Trophoblast cell (in vitro differentiated cells and primary cell): ENCODE results near the gene MKLN1.

Source experiments
- DNase-seq, 2 donors: peaks; one replicate each; pipeline ENCODE4 v3.0.0-alpha.2; 2016
- H2AFZ ChIP-seq: 2 replicates; pipeline ENCODE4 v1.6.1; 2013; ENCODE audit warnings: low read length, moderate library complexity, mild to moderate bottlenecking; ENCODE audit not compliant: insufficient read depth, poor library complexity
- H2AK5ac ChIP-seq: 2 replicates; pipeline ENCODE4 v1.6.1; 2013; ENCODE audit warnings: mild to moderate bottlenecking, low read length
- H2BK120ac ChIP-seq: 2 replicates; pipeline ENCODE4 v1.6.1; 2013; ENCODE audit warnings: low read length, mild to moderate bottlenecking, moderate library complexity; ENCODE audit not compliant: insufficient read depth, poor library complexity
- H2BK12ac ChIP-seq: 2 replicates; pipeline ENCODE4 v1.6.1; 2013; ENCODE audit warnings: mild to moderate bottlenecking, low read length, moderate library complexity
- H2BK5ac ChIP-seq: 2 replicates; pipeline ENCODE4 v1.6.1; 2013; ENCODE audit warnings: low read length, low read depth, moderate library complexity, mild to moderate bottlenecking; ENCODE audit not compliant: poor library complexity
- H3K14ac ChIP-seq: 2 replicates; pipeline ENCODE4 v1.6.1; 2013; ENCODE audit warnings: mild to moderate bottlenecking, low read length
- H3K18ac ChIP-seq: 2 replicates; pipeline ENCODE4 v1.6.1; 2013; ENCODE audit warnings: mild to moderate bottlenecking, low read length
- H3K23ac ChIP-seq: 2 replicates; pipeline ENCODE4 v1.6.1; 2013; ENCODE audit warnings: low read length
- H3K27ac ChIP-seq: 2 replicates; pipeline ENCODE4 v1.5.1; 2013; ENCODE audit warnings: low read depth, mild to moderate bottlenecking, inconsistent platforms, low read length, moderate library complexity
- H3K27me3 ChIP-seq: 2 replicates; pipeline ENCODE4 v1.6.1; 2013; ENCODE audit warnings: inconsistent platforms, mild to moderate bottlenecking, low read length, moderate library complexity; ENCODE audit not compliant: insufficient read depth
- H3K36me3 ChIP-seq, 2 experiments: 1 replicate in 1 of 2; 2 replicates in 1 of 2; pipeline ENCODE4 v1.6.1; 2013; ENCODE audit warnings: low read length in 2 of 2, mild to moderate bottlenecking in 2 of 2, moderate library complexity in 1 of 2; ENCODE audit not compliant: insufficient read depth in 2 of 2, control insufficient read depth in 1 of 2
- H3K4ac ChIP-seq: 2 replicates; pipeline ENCODE4 v1.6.1; 2013; ENCODE audit warnings: low read depth, mild to moderate bottlenecking, low read length, moderate library complexity
- H3K4me1 ChIP-seq, 2 experiments: 1 replicate in 1 of 2; 2 replicates in 1 of 2; pipeline ENCODE4 v1.6.1; 2013; ENCODE audit warnings: low read length in 2 of 2, mild to moderate bottlenecking in 2 of 2, moderate library complexity in 1 of 2; ENCODE audit not compliant: insufficient read depth in 2 of 2, control insufficient read depth in 1 of 2
- H3K4me2 ChIP-seq: 2 replicates; pipeline ENCODE4 v1.6.1; 2013; ENCODE audit warnings: inconsistent platforms, mild to moderate bottlenecking, low read length, moderate library complexity
- H3K4me3 ChIP-seq: 2 replicates; pipeline ENCODE4 v1.5.1; 2013; ENCODE audit warnings: mild to moderate bottlenecking, low read depth, low read length, inconsistent platforms
- H3K79me1 ChIP-seq: one replicate; pipeline ENCODE4 v1.6.1; 2013; ENCODE audit warnings: low read length
- H3K79me2 ChIP-seq: 2 replicates; pipeline ENCODE4 v1.6.1; 2013; ENCODE audit warnings: low read length, mild to moderate bottlenecking; ENCODE audit not compliant: control insufficient read depth, insufficient read depth, poor library complexity
- H3K9ac ChIP-seq: 2 replicates; pipeline ENCODE4 v1.6.1; 2013; ENCODE audit warnings: mild to moderate bottlenecking, low read length
- H3K9me3 ChIP-seq: 2 replicates; pipeline ENCODE4 v1.6.1; 2013; ENCODE audit warnings: low read depth, mild to moderate bottlenecking, control low read depth, inconsistent platforms, low read length; ENCODE audit not compliant: insufficient read depth
- H4K12ac ChIP-seq: 2 replicates; pipeline ENCODE4 v1.6.1; 2013; ENCODE audit warnings: low read depth, mild to moderate bottlenecking, low read length, moderate library complexity
- H4K8ac ChIP-seq: 2 replicates; pipeline ENCODE4 v1.6.1; 2013; ENCODE audit warnings: low read depth, mild to moderate bottlenecking, low read length, moderate library complexity
- H4K91ac ChIP-seq: one replicate; pipeline ENCODE4 v1.6.1; 2013; ENCODE audit warnings: low read depth, mild to moderate bottlenecking, low read length, moderate library complexity
- WGBS: extraction: QIAGEN DNeasy Blood & Tissue Kit; methylation state at CpG from one replicate; pipeline ENCODE4 v1.1.7; 2013; ENCODE audit warnings: missing lambda C conversion rate; ENCODE audit not compliant: insufficient read length, insufficient coverage; ENCODE audit errors: extremely low coverage; 5-methylcytosine and 5-hydroxymethylcytosine counted together

MKLN1 gene

GRCh38 chr7:131498237-131498885 lies 170.7 kb downstream of the MKLN1 start:
- Histone ChIP-seq H3K4ac (no peak overlapping the region), H3K18ac (no peak overlapping the region), H4K91ac (no peak overlapping the region), H3K27me3 (no peaks in the 10 kb centered on the region), H3K4me1 (no peaks in the 10 kb centered on the region), H3K36me3 (peaks cover 19 to 30% of the 10 kb centered on the region in 2 experiments), H2BK12ac (no peak overlapping the region), H4K8ac (no peak overlapping the region), H3K14ac (no peak overlapping the region), H2AFZ (no peak overlapping the region), H4K12ac (no peak overlapping the region), H3K79me2 (no peaks in the 10 kb centered on the region), H2BK120ac (no peak overlapping the region), H3K9ac (no peak overlapping the region), H3K4me3 (no peak overlapping the region), H3K23ac (no peak overlapping the region), H3K9me3 (no peaks in the 10 kb centered on the region), H3K4me2 (no peak overlapping the region), H3K27ac (no peak overlapping the region), H2BK5ac (no peak overlapping the region), H2AK5ac (no peak overlapping the region), H3K79me1 (no peaks in the 10 kb centered on the region)
- no CpG with 5 or more reads among the region's 4 CpGs for WGBS
- no peak for DNase-seq

- no CpG with 5 or more reads among the region's 6 CpGs for WGBS
- Histone ChIP-seq H2AK5ac (no peak overlapping the region), H3K14ac (no peak overlapping the region), H3K18ac (no peak overlapping the region), H3K27me3 (no peaks in the 10 kb centered on the region), H3K79me2 (no peaks in the 10 kb centered on the region), H4K12ac (no peak overlapping the region), H3K4ac (no peak overlapping the region), H2AFZ (no peak overlapping the region), H3K79me1 (no peaks in the 10 kb centered on the region), H3K27ac (no peak overlapping the region), H3K23ac (no peak overlapping the region), H3K36me3 (peaks cover 33 to 44% of the 10 kb centered on the region in 2 experiments), H3K4me3 (no peak overlapping the region), H3K4me2 (no peak overlapping the region), H3K4me1 (no peaks in the 10 kb centered on the region), H2BK120ac (no peak overlapping the region), H3K9me3 (no peaks in the 10 kb centered on the region), H2BK12ac (no peak overlapping the region), H2BK5ac (no peak overlapping the region), H3K9ac (no peak overlapping the region), H4K8ac (no peak overlapping the region), H4K91ac (no peak overlapping the region)
- DNase-seq = no peak
These were observed 172.1 kb downstream of the MKLN1 start for GRCh38 chr7:131499801-131500200.

DNA sequence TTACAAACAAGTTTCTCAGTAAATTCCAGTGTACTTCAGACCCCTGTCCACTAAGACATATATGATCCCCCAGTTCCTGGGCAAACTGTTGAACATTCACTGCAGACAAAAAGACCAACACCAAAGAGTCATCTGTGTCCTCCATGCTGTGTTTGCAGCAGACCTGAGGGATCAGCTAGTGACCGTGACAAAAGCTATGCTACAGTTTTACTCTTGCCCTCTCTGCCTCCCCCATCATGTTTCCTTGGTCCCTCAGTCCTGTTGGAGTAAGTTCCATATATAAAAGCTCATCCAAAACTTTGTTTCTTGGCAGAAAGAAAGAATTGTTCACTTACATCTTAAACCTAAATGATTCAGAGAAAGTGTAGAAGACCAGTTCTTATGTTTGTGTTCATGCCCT lies 172.7 kb downstream of the MKLN1 start:
- H3K23ac ChIP-seq = no peak overlapping the region
- no peaks in the 10 kb centered on the region for H3K4me1 ChIP-seq
- no CpG with 5 or more reads among the region's 1 CpG for WGBS
- no peak overlapping the region for H2AK5ac ChIP-seq
- H3K14ac ChIP-seq = no peak overlapping the region
- no peak overlapping the region for H4K8ac ChIP-seq
- H3K4me2 ChIP-seq = no peak overlapping the region
- H3K9me3 ChIP-seq = no peaks in the 10 kb centered on the region
- no peak overlapping the region for H3K9ac ChIP-seq
- H3K36me3 ChIP-seq = peaks cover 37 to 49% of the 10 kb centered on the region in 2 experiments
- no peaks in the 10 kb centered on the region for H3K27me3 ChIP-seq
- H2BK120ac ChIP-seq = no peak overlapping the region
- H3K79me2 ChIP-seq = no peaks in the 10 kb centered on the region
- no peak for DNase-seq
- no peak overlapping the region for H4K91ac ChIP-seq
- no peak overlapping the region for H3K27ac ChIP-seq
- H3K79me1 ChIP-seq = no peaks in the 10 kb centered on the region
- H3K4me3 ChIP-seq = no peak overlapping the region
- no peak overlapping the region for H3K18ac ChIP-seq
- H2BK5ac ChIP-seq = no peak overlapping the region
- no peak overlapping the region for H3K4ac ChIP-seq
- H2BK12ac ChIP-seq = no peak overlapping the region
- H2AFZ ChIP-seq = no peak overlapping the region
- H4K12ac ChIP-seq = no peak overlapping the region

GRCh38 chr7:131501422-131501821 lies 173.7 kb downstream of the MKLN1 start:
- Histone ChIP-seq H4K8ac (no peak overlapping the region), H3K27me3 (no peaks in the 10 kb centered on the region), H3K18ac (no peak overlapping the region), H3K79me2 (no peaks in the 10 kb centered on the region), H2BK5ac (no peak overlapping the region), H3K4ac (no peak overlapping the region), H3K4me2 (no peak overlapping the region), H2AK5ac (no peak overlapping the region), H4K91ac (no peak overlapping the region), H3K9me3 (no peaks in the 10 kb centered on the region), H3K27ac (no peak overlapping the region), H2BK12ac (no peak overlapping the region), H2BK120ac (no peak overlapping the region), H3K4me3 (no peak overlapping the region), H4K12ac (no peak overlapping the region), H2AFZ (no peak overlapping the region), H3K79me1 (no peaks in the 10 kb centered on the region), H3K9ac (no peak overlapping the region), H3K36me3 (peaks cover 47 to 58% of the 10 kb centered on the region in 2 experiments), H3K4me1 (no peaks in the 10 kb centered on the region), H3K23ac (no peak overlapping the region), H3K14ac (no peak overlapping the region)
- no peak for DNase-seq
- WGBS = no CpG with 5 or more reads among the region's 3 CpGs
